GM20000 (cell line): ENCODE results near the gene ZNF77.
"Not testable (repeated sequence)": the region's sequence is repeated elsewhere in the genome, so short reads cannot be mapped to it uniquely, and the experiment has no call there.

Experiments used
- DNase-seq: peaks from one replicate; pipeline ENCODE4 v3.0.0; 2012; ENCODE audit warnings: low spot score
- TF ChIP-seq, protein P1 (sequence below): IDR thresholded peaks from 2 replicates; pipeline ENCODE4 v1.5.1; 2012; ENCODE audit warnings: mild to moderate bottlenecking, control low read depth; ENCODE audit errors: extremely low read depth, missing control alignments

ZNF77 gene

DNA sequence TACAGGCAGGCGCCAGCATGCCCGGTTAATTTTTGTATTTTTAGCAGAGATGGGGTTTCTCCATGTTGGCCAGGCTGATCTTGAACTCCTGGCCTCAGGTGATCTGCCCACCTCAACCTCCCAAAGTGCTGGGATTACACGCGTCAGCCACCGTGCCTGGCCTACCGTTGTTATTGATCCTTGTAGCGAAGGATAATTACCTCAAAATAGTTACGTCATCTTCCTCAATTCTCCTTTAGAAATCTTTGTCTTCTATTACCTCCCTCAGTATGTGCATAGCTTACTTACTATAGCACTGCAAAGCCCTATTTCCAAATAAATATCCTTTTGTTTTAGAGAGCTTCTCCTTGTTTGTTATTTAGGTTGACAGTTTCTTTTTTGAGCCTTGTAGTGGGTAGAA lies 23.2 kb upstream of the ZNF77 start:
- no peak for DNase-seq
- TF ChIP-seq, protein P1, sequence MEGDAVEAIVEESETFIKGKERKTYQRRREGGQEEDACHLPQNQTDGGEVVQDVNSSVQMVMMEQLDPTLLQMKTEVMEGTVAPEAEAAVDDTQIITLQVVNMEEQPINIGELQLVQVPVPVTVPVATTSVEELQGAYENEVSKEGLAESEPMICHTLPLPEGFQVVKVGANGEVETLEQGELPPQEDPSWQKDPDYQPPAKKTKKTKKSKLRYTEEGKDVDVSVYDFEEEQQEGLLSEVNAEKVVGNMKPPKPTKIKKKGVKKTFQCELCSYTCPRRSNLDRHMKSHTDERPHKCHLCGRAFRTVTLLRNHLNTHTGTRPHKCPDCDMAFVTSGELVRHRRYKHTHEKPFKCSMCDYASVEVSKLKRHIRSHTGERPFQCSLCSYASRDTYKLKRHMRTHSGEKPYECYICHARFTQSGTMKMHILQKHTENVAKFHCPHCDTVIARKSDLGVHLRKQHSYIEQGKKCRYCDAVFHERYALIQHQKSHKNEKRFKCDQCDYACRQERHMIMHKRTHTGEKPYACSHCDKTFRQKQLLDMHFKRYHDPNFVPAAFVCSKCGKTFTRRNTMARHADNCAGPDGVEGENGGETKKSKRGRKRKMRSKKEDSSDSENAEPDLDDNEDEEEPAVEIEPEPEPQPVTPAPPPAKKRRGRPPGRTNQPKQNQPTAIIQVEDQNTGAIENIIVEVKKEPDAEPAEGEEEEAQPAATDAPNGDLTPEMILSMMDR, result no peak

DNA sequence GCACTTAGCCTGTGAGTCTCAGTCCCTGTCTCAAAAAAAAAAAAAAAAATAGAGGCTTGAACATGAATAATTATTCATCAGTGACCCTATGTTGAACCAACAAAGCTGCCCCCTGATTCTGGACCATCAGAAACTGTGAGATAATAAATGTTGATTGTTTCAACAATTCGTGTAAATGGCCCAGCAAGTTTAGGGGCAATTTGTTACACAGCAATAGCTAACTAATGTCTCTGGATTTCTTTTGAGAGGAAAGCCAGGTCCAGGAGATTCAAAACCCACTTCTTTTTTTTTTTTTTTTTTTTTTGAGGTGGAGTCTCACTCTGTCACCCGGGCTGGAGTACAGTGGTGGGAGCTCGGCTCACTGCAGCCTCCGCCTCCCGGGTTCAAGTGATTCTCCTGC lies 20.1 kb upstream of the ZNF77 start:
- DNase-seq, result no peak
- TF ChIP-seq, protein P1, result no peak

DNA sequence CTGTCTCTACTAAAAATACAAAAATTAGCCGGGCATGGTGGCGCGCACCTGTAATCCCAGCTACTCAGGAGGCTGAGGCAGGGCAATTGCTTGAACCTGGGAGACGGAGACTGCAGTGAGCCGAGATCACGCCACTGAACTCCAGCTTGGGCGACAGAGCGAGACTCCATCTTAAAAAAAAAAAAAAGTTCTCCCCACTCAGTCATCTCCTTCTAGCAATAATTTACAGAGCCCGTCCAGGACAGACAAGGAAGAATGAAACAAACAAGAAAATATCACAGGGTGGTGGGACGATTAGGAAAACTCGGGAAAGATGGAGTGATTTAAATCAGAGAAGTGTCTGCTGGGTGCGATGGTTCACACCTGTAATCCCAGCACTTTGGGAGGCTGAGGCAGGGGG lies 18.9 kb upstream of the ZNF77 start:
- DNase-seq, result not testable (repeated sequence)

DNA sequence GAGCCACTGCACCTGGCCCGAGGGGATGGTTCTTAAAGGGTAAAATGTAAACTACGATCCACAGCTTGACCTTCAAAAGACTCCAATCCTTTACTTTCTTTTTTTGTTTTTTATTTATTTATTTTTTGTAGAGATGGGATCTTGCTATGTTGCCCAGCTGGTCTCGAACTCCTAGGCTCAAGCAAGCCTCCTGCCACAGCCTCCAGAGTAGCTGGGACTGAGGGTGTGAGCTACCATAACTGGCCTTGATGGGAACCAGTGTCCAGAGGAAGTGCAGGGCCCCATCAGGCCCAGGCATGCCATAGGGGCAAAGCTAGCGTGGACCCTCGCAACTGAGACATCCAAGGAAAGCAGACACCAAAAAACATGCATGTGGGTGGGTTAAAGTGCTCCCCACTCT lies 18.4 kb upstream of the ZNF77 start:
- TF ChIP-seq, protein P1, result no peak
- DNase-seq, result no peak

DNA sequence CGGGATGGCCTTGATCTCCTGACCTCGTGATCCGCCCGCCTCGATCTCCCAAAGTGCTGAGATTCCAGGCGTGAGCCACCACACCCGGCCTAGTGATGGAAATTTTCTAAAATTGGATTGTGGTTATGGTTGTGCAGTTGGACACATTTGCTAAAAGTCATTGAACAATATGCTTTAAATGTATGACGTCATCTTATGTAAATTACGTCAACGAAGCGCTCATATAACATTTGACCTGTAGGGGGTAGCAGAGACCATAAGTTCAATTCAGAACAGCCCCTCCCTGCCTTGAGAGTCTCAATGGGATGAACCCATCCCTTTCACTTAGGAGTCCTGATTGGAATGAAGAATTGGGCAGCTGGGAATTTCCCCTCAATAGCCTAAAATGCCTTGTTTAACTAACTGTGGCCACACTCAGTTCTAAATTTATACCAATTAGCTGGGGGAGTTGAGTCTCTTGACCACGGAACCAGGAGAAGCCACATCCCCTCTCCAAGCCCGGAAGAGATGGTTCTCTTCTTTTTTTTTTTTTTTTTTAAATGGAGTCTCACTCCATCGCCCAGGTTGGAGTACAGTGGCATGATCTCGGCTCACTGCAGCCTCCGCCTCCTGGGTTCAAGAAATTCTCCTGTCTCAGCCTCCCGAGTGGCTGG lies 17.4 kb upstream of the ZNF77 start:
- peak; percentile 56 for DNase-seq
- TF ChIP-seq, protein P1, result peak; percentile 35

DNA sequence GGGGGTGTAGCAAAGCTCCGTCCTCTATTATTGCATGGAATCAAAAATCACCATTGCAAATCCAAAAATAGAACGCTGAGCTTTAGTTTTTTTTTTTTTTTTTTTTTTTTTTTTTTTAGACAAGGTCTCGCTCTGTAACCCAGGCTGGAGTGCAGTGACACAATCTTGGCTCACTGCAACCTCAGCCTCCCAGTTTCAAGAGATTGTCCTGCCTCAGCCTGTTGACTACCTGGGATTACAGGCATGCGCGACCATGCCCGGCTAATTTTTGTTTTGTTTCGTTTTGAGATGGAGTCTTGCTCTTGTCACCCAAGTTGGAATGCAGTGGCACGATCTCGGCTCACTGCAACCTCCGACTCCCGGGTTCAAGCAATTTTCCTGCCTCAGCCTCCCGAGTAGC lies 15.3 kb upstream of the ZNF77 start:
- TF ChIP-seq, protein P1, result no peak
- no peak for DNase-seq

DNA sequence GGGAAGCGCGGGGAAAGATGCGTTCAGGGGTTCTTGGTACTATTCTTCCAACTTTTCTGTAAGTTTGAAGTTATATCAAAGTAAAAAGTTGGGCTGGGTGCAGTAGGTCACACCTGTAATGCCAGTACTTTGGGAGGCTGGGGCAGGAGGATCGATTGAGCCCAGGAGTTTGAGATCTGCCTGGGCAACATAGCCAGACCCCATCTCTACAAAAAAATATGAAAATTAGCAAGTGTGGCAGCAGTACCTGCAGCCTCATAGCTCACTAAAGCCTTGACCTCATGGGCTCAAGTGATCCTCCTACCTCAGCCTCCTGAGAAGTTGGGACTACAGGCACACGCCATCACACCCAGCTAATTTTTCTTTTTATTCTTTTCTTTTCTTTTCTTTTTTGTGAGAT lies 12.4 kb upstream of the ZNF77 start:
- TF ChIP-seq, protein P1, result no peak
- DNase-seq, result no peak

DNA sequence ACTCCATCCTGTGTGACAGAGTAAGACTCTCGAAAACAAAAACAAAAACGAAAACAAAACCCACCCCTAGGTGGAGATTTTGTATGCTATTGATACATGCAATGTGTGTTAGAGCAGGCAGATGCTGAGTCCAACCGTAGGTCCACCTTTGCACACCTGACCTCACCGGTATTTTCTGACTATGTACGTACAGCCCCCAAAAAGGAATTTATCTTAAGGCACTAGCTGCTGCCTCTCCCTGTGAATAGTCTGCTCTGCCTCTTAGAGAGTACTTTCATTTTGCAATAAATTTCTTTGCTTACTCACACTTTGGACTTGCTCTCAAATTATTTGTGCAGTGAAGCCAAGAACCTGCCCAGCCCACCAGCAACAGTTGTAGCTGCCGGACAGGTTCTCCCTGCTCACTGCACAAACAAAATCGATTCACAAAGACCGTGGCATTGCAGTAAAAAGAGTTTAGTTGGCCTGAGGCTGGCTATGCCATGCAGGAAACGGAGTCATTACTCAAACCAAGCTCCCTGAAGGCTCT lies 8.2 kb upstream of the ZNF77 start:
- no peak for DNase-seq
- TF ChIP-seq, protein P1, result no peak
